LoVo (cell line): ENCODE measurements around the gene CYFIP1.

ENCODE experiments used
- DNase-seq: peaks from one replicate; pipeline ENCODE4 v3.0.0-alpha.2; 2016; ENCODE audit warnings: low spot score

The CYFIP1 gene

DNA sequence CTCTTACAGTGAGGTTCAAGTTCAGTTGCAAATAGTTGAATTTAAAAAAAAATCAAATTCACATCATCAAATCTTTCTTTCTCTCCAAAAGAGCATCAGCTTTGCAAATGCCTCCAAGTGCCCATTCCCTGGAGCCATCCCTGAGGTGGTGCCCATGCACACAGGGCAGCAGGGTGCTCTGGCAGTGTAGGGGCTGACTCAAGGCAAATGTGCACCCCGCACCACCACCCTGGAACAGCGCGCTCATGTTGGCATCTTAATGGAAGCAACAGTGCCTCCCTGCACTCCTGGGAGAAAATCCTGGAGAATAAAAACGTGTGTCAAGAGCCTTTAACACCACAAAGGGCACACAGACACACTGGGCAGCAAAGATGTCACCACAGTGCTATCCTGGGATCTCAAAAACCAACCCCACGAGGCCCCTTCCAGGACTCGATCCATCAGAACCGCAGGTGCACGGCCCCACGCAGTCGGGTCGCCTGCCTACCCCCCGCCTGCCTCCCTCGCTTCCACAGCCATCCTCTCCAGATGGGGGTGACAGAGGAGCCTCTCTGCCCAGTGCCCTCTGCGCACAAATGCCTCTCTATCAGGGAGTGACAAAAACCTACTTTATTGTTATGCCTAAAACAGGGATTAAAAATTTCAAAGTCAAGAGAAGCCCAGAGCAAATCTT, 90.9 kb downstream of the CYFIP1 start:
- no peak for DNase-seq

DNA sequence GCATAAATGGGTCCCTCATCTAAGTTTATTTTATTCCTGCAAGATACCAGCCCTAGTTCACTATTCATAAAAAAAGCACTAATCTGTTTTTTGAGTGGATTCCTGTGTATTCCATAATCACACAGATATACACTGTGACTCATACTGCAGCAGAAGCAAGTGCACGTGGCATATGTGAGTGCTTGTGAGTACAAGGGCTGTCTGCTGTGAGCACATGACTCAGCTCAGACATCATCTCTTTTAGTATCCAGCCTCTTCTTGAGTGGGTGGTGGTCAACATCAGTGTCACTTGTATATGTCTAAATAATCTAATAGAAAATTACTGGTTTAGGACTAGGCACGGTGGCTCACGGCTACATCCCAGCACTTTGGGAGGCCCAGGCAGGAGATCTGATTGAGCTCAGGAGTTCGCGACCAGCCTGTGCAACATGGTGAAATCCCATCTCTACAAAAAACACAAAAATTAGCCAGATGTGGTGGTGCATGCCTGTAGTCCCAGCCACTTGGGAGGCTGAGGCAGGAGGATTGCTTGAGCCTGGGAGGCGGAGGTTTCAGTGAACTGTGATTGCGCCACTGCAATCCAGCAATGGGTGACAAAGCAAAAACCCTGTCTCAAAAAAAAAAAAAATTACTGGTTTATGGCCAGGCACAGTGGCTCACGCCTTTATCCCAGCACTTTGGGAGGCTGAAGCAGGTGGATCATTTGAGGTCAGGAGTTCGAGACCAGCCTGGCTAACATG, 91.9 kb downstream of the CYFIP1 start:
- DNase-seq = no peak

DNA sequence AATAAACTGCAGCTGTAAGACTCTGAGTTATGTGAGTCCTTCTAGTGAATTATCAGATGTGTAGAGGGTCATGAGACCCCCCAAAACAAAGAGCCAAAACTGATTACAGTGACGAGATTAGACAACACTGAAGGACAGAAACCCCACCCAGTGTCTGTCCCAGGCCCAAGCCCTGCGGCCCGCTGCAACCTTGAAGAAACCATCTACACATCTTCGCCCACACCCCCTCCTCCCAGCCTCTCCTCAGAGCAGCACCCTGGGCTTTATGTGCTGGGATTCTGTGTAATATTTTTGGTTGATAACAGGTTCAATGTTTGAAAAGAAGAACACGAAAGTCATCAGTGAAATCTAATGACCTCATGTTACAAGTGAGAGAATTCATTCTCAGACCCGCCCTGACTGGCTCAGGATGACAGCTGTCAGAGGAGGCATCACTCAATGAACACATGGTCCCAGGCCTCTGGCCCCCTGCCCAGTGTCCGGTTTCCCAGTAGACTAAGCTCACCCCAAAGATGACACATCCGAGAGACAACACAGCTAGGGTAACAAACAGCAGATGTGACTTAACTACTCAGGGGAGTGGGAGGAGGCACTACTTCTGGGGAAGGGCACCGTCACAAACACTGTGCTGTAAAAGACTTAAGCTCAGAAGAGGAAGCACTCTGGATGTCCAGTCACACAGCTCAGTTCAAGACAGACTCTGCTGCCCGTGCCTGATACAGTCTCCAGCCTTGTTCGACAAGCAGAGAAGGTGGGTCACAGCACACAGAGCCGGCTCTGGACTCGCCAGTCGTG, 92.8 kb downstream of the CYFIP1 start:
- no peak for DNase-seq

- DNase-seq = no peak
Measured at GRCh38 chr15:22885120-22885519, 95.0 kb downstream of the CYFIP1 start.

GRCh38 chr15:22884344-22884743, 95.8 kb downstream of the CYFIP1 start:
- DNase-seq = no peak

- no peak for DNase-seq
Measured at GRCh38 chr15:22883196-22883595, 97.0 kb downstream of the CYFIP1 start.

- no peak for DNase-seq
Measured at GRCh38 chr15:22881739-22882440, 98.3 kb downstream of the CYFIP1 start.

GRCh38 chr15:22880981-22881738, 99.0 kb downstream of the CYFIP1 start:
- no peak for DNase-seq

GRCh38 chr15:22880068-22880980, 99.8 kb downstream of the CYFIP1 start:
- DNase-seq = no peak

GRCh38 chr15:22878103-22878502, 102.1 kb downstream of the CYFIP1 start:
- no peak for DNase-seq

DNA sequence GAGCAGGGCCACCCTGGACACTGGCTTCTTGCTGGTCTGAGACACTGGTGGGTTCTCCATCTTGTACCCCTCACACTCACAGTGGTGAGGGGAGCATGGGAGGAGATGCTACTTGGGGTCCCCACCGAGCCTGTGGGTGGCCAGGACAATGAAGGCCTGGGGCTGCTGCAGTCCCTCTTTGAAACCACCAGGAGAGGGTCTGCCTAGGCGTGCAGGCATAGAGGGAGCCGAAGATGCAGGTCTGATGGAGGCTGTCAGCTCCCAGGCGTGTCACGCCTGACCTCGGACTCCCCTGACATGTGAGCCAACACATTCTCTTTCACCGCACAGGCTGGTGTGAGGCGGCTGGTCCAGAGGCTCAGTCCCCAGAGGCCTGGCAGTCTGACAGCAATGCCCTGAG, 102.6 kb downstream of the CYFIP1 start:
- DNase-seq = no peak

- no peak for DNase-seq
Measured at GRCh38 chr15:22877117-22877516, 103.1 kb downstream of the CYFIP1 start.

- DNase-seq = no peak
Measured at GRCh38 chr15:22874966-22875365, 105.2 kb downstream of the CYFIP1 start.

GRCh38 chr15:22874256-22874655, 105.9 kb downstream of the CYFIP1 start:
- DNase-seq = no peak

DNA sequence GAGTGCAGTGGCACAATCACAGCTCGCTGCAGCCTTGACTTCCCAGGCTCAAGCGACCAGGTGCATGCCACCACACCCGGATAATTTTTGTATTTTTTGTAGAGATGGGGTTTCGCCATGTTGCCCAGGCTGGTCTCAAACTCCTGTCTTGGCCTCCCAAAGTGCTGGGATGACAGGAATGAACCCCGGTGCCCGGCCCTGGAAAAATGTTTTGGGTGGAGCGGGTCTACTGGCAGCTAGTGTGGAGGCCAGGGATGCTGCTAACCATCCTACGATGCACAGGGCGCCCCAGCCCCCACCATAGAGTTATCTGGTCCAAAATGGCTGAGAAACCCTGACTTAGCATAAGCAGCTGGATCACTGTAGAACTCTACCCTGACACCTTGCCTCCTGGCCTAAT, 106.3 kb downstream of the CYFIP1 start:
- no peak for DNase-seq

GRCh38 chr15:22872936-22873701, 107.0 kb downstream of the CYFIP1 start:
- no peak for DNase-seq

DNA sequence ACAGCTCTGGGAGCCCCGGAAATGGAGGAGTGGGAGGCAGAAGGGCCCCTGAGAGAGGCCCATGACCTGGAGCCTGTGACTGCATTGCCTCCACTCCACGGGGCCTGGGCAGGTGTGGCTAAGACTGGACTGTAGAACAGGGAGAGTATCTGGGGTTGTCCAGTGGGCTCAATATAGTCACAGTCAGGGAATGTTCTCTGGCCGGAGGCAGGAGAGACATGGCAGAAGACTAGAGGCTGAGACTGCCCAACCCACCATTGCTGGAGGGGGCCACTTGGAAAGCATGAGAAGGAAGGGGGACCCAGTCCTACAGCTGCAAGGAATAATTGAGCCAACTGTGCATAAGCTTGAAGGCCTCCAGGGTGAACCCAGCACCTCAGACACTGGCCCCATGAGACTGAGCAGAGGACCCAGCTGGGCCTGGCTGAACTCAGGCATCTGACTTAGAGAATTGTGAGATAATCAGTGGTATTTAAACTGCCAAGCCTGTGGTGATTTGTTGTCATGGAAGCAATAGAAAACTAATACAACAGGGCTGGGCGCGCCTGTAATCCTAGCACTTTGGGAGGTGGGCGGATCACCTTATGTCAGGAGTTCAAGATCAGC, 108.6 kb downstream of the CYFIP1 start:
- no peak for DNase-seq

DNA sequence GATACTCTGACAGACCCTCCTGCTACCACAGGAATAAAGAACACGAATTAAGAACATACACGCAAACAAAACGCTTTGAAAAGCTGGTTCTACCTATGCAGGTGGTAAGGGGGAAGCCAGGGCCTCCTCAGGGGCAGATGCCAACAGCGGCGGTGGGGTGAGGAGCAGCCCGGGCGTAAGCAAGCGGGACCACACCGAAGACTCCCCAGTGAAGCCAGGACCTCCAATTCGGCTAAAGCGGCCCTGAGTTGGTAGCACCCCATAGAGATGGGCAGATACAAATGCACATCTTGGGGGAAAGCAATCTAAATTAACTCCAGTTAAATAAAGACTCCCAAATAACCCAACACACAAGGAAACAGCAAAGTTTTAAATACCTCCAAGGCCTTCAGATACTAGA, 109.3 kb downstream of the CYFIP1 start:
- DNase-seq = no peak

GRCh38 chr15:22869856-22870255, 110.3 kb downstream of the CYFIP1 start:
- DNase-seq = no peak
